K562 (cell line): ENCODE data around the gene CLIC1. TPM values are rescaled to one million over a fixed set of nuclear protein-coding genes. Genes with fewer than 3 reads are reported as not detected.

ENCODE experiments used
- ATF3 ChIP-seq, 2 experiments: fragments of 450-650 bp in 1 of 2; sonication (generic) in 1 of 2; formaldehyde crosslinking in 1 of 2; IDR thresholded peaks in 1 of 2; conservative IDR thresholded peaks in 1 of 2; 2 replicates each; pipeline versions ENCODE4 v1.6.1 to v1.8.1; 2016 to 2023; ENCODE audit warnings: mild to moderate bottlenecking in 2 of 2, moderate library complexity in 2 of 2, inconsistent platforms in 1 of 2, missing genetic modification reagents in 1 of 2
- CREB3L1 ChIP-seq: fragments of 450-650 bp; IDR thresholded peaks from 2 replicates; pipeline ENCODE4 v1.6.1; 2014; ENCODE audit warnings: low read depth, mild to moderate bottlenecking, moderate library complexity, borderline replicate concordance
- CXXC5 ChIP-seq: fragments of 250-450 bp; sonication (Bioruptor Pico); IDR thresholded peaks from 2 replicates; pipeline ENCODE4 v1.8.0; 2022; ENCODE audit warnings: inconsistent platforms, mild to moderate bottlenecking, moderate library complexity
- EP300 ChIP-seq: IDR thresholded peaks from 2 replicates; pipeline ENCODE4 v1.6.1; 2012; ENCODE audit warnings: low read length, improper control_type of control experiment
- FOXO4 ChIP-seq: fragments of 450-650 bp; formaldehyde crosslinking; IDR thresholded peaks from 2 replicates; pipeline ENCODE4 v1.4.0; 2020; ENCODE audit warnings: mild to moderate bottlenecking, moderate library complexity
- MYBL2 ChIP-seq, 2 experiments: fragments of 450-650 bp in 1 of 2; sonication (generic) in 1 of 2; formaldehyde crosslinking in 1 of 2; IDR thresholded peaks; 2 replicates each; pipeline versions ENCODE4 v1.6.1 to v1.8.1; 2017 to 2022; ENCODE audit warnings: borderline replicate concordance in 1 of 2, inconsistent platforms in 1 of 2, low read depth in 1 of 2, mild to moderate bottlenecking in 1 of 2, missing genetic modification reagents in 1 of 2, moderate library complexity in 1 of 2
- NRF1 ChIP-seq, 2 experiments: fragments of 450-650 bp; IDR thresholded peaks in 1 of 2; conservative IDR thresholded peaks in 1 of 2; 2 replicates each; pipeline ENCODE4 v1.6.1; 2014; ENCODE audit warnings: mild to moderate bottlenecking in 2 of 2
- PRPF4 ChIP-seq: fragments of 200-400 bp; formaldehyde crosslinking; IDR thresholded peaks from one replicate; pipeline ENCODE4 v1.6.1; 2017; ENCODE audit warnings: low read length, low read depth, mild to moderate bottlenecking; ENCODE audit not compliant: insufficient read depth, poor library complexity, severe bottlenecking
- RFX5 ChIP-seq: IDR thresholded peaks from 2 replicates; pipeline ENCODE4 v1.6.1; 2011; ENCODE audit warnings: low read depth, mild to moderate bottlenecking, improper control_type of control experiment, low read length
- RUNX1 ChIP-seq: sonication (generic); IDR thresholded peaks from 2 replicates; pipeline ENCODE4 v1.6.1; 2016; ENCODE audit warnings: antibody characterized with exemption, low read depth
- ZFPM2 ChIP-seq: fragments of 250-450 bp; sonication (Bioruptor Pico); IDR thresholded peaks from 2 replicates; pipeline ENCODE4 v1.5.1; 2022; ENCODE audit warnings: mild to moderate bottlenecking
- ZNF217 ChIP-seq: sonication (generic); formaldehyde crosslinking; IDR thresholded peaks from 2 replicates; pipeline ENCODE4 v1.8.0; 2022; ENCODE audit warnings: mild to moderate bottlenecking, missing genetic modification reagents
- polyA plus RNA-seq, 8 experiments: library from polyadenylated mRNA; depleted of rRNA in 4 of 8; stranded (reverse) in 5 of 8; unstranded in 3 of 8; fragments of >200 nt; fragmentation: Nextera tagmentation in 2 of 8; fragmentation: Illumina TruSeq in 1 of 8; extraction: Ambion mirVana in 2 of 8; extraction: Trizol in 1 of 8; gene quantifications; 2 replicates each; pipeline versions ENCODE4 v1.2.1 to v1.2.3, GENCODE V29; 2011 to 2014; ENCODE audit warnings: inconsistent platforms in 1 of 8, missing spikeins in 1 of 8
- total RNA-seq, 7 experiments: library from RNA; depleted of rRNA in 6 of 7; stranded (reverse); fragments of >200 nt in 6 of 7; fragmentation: Illumina TruSeq in 2 of 7; extraction: Trizol in 2 of 7; gene quantifications; 2 replicates each; pipeline versions ENCODE4 v1.2.1 to v1.2.3, GENCODE V29; 2011 to 2021; ENCODE audit warnings: low replicate concordance in 1 of 7
- TF ChIP-seq, protein P1 (sequence below): fragments of 250-450 bp; sonication (Bioruptor Pico); IDR thresholded peaks from 2 replicates; pipeline ENCODE4 v1.4.0; 2020
- TF ChIP-seq, protein P2 (sequence below): fragments of 250-450 bp; sonication (Bioruptor Pico); IDR thresholded peaks from 2 replicates; pipeline ENCODE4 v1.5.0; 2020; ENCODE audit warnings: mild to moderate bottlenecking, borderline replicate concordance

The CLIC1 gene
- total and polyA plus RNA-seq, 9 of the 15 experiments (the other 6 are each of a cell fraction or from before 2014, with no cell fraction given) = 1,267 to 2,419 (median 1,808) TPM

- TF ChIP-seq EP300 (no peak), ATF3 (IDR thresholded peaks at IDR 0.05) (no peak), ATF3 (CRISPR knock-in tag; conservative IDR thresholded peaks at IDR 0.05) (no peak), ZNF217 (CRISPR knock-in tag) (no peak), PRPF4 (no peak), CXXC5 (CRISPR knock-in tag) (no peak), RUNX1 (no peak), ZFPM2 (CRISPR knock-in tag) (no peak), RFX5 (no peak), NRF1 (conservative IDR thresholded peaks at IDR 0.05 in 1 of 2, IDR thresholded peaks at IDR 0.05 in 1 of 2) (no peak), CREB3L1 (no peak), MYBL2 (IDR thresholded peaks at IDR 0.05; ENCODE audit: low read depth) (no peak), MYBL2 (CRISPR knock-in tag; IDR thresholded peaks at IDR 0.05; ENCODE audit: borderline replicate concordance) (no peak), FOXO4 (CRISPR knock-in tag) (no peak)
- TF ChIP-seq, protein P1, sequence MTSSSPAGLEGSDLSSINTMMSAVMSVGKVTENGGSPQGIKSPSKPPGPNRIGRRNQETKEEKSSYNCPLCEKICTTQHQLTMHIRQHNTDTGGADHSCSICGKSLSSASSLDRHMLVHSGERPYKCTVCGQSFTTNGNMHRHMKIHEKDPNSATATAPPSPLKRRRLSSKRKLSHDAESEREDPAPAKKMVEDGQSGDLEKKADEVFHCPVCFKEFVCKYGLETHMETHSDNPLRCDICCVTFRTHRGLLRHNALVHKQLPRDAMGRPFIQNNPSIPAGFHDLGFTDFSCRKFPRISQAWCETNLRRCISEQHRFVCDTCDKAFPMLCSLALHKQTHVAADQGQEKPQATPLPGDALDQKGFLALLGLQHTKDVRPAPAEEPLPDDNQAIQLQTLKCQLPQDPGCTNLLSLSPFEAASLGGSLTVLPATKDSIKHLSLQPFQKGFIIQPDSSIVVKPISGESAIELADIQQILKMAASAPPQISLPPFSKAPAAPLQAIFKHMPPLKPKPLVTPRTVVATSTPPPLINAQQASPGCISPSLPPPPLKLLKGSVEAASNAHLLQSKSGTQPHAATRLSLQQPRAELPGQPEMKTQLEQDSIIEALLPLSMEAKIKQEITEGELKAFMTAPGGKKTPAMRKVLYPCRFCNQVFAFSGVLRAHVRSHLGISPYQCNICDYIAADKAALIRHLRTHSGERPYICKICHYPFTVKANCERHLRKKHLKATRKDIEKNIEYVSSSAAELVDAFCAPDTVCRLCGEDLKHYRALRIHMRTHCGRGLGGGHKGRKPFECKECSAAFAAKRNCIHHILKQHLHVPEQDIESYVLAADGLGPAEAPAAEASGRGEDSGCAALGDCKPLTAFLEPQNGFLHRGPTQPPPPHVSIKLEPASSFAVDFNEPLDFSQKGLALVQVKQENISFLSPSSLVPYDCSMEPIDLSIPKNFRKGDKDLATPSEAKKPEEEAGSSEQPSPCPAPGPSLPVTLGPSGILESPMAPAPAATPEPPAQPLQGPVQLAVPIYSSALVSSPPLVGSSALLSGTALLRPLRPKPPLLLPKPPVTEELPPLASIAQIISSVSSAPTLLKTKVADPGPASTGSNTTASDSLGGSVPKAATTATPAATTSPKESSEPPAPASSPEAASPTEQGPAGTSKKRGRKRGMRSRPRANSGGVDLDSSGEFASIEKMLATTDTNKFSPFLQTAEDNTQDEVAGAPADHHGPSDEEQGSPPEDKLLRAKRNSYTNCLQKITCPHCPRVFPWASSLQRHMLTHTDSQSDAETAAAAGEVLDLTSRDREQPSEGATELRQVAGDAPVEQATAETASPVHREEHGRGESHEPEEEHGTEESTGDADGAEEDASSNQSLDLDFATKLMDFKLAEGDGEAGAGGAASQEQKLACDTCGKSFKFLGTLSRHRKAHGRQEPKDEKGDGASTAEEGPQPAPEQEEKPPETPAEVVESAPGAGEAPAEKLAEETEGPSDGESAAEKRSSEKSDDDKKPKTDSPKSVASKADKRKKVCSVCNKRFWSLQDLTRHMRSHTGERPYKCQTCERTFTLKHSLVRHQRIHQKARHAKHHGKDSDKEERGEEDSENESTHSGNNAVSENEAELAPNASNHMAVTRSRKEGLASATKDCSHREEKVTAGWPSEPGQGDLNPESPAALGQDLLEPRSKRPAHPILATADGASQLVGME = no peak
- TF ChIP-seq, protein P2, sequence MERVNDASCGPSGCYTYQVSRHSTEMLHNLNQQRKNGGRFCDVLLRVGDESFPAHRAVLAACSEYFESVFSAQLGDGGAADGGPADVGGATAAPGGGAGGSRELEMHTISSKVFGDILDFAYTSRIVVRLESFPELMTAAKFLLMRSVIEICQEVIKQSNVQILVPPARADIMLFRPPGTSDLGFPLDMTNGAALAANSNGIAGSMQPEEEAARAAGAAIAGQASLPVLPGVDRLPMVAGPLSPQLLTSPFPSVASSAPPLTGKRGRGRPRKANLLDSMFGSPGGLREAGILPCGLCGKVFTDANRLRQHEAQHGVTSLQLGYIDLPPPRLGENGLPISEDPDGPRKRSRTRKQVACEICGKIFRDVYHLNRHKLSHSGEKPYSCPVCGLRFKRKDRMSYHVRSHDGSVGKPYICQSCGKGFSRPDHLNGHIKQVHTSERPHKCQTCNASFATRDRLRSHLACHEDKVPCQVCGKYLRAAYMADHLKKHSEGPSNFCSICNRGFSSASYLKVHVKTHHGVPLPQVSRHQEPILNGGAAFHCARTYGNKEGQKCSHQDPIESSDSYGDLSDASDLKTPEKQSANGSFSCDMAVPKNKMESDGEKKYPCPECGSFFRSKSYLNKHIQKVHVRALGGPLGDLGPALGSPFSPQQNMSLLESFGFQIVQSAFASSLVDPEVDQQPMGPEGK (CRISPR knock-in tag) = no peak
These were observed 34.5 kb downstream of the CLIC1 start (continued) for GRCh38 chr6:31701666-31702404.
